K562 (cell line): Measurements from ENCODE around the gene SLC44A2. TPM values are rescaled to one million over a fixed set of nuclear protein-coding genes. Genes with fewer than 3 reads are reported as not detected.
A peak's percentile ranks its signal among the peaks of the same experiment; 100 is the strongest.

Experiments used
- ATAC-seq: fragments of 200-7000 bp; cut with Tn5 transposase; 3 replicates; pipeline ENCODE4 v1.9.1; 2020; ENCODE audit warnings: moderate library complexity
- BruUV-seq: library from RNA; stranded (reverse); fragments of 400-500 nt; replicated peaks from 2 replicates; lab custom pipeline; 2021; lab: Mats Ljungman, UMichigan
- CTCF ChIA-PET: fragments of 300-600 bp; formaldehyde crosslinking; extraction: SDS; loops from one replicate; lab custom pipeline; 2021; ENCODE audit warnings: low intra/inter-chr PET ratio; lab: Yijun Ruan, JAX
- POLR2A ChIA-PET: fragments of 300-600, 350-650 bp; sonication (Branson Sonifier 250); formaldehyde crosslinking; extraction: SDS; loops from one replicate; lab custom pipeline; 2021; ENCODE audit warnings: antibody characterized with exemption, inconsistent platforms; lab: Yijun Ruan, JAX
- DNase-seq, 4 experiments: peaks; one replicate each; pipeline versions ENCODE4 v3.0.0 to v3.0.0-alpha.2; 2011 to 2018; ENCODE audit warnings: low spot score in 3 of 4, mixed read lengths in 3 of 4; ENCODE audit errors: extremely low read depth in 1 of 4
- FAIRE-seq: peaks from 2 replicates; lab custom pipeline; 2011; peaks lifted over from hg19 to GRCh38; lab: Jason Lieb, UNC
- H2AFZ ChIP-seq: 2 replicates; pipeline ENCODE4 v1.6.0; 2011; ENCODE audit warnings: low read depth, low read length, control low read depth, inconsistent platforms
- H3K27ac ChIP-seq: fragments of 200-600 bp; 3 replicates; pipeline ENCODE4 v1.8.0; 2011; ENCODE audit warnings: low read depth, mild to moderate bottlenecking, control low read depth, inconsistent platforms, low read length, moderate library complexity, mixed read lengths; ENCODE audit errors: extremely low read depth
- H3K27me3 ChIP-seq, 2 experiments: fragments of 300-600 bp in 1 of 2; 2 replicates in 1 of 2; 3 replicates in 1 of 2; pipeline versions ENCODE4 v1.6.0 to v1.8.0; 2011; ENCODE audit warnings: inconsistent platforms in 2 of 2, low read length in 2 of 2, mild to moderate bottlenecking in 1 of 2, mixed read lengths in 1 of 2, moderate library complexity in 1 of 2; ENCODE audit not compliant: control insufficient read depth in 2 of 2, insufficient read depth in 2 of 2
- H3K36me3 ChIP-seq: fragments of 300-600 bp; 3 replicates; pipeline ENCODE4 v1.8.0; 2011; ENCODE audit warnings: mild to moderate bottlenecking, low read length, inconsistent platforms; ENCODE audit not compliant: control insufficient read depth, insufficient read depth
- H3K4me1 ChIP-seq, 2 experiments: fragments of 200-600 bp in 1 of 2; replicated peaks in 1 of 2; 2 replicates in 1 of 2; 3 replicates in 1 of 2; pipeline versions ENCODE4 v1.5.1 to v1.8.0; 2011; ENCODE audit warnings: inconsistent platforms in 2 of 2, low read length in 2 of 2, mild to moderate bottlenecking in 1 of 2, mixed read lengths in 1 of 2, moderate library complexity in 1 of 2; ENCODE audit not compliant: control insufficient read depth in 2 of 2, insufficient read depth in 2 of 2
- H3K4me2 ChIP-seq: 2 replicates; pipeline ENCODE4 v1.6.1; 2011; ENCODE audit warnings: low read length, control low read depth, inconsistent platforms, mixed read lengths; ENCODE audit not compliant: insufficient read depth
- H3K4me3 ChIP-seq: fragments of 200-600 bp; sonication (generic), shearing (Covaris generic); 2 replicates; pipeline ENCODE4 v1.5.1; 2016; ENCODE audit warnings: control low read depth, inconsistent platforms
- H3K79me2 ChIP-seq: fragments of 200-600 bp; 3 replicates; pipeline ENCODE4 v1.8.0; 2011; ENCODE audit warnings: low read length, inconsistent platforms; ENCODE audit not compliant: control insufficient read depth, insufficient read depth
- H3K9ac ChIP-seq, 2 experiments: 2 replicates each; pipeline versions ENCODE4 v1.6.0 to v1.6.1; 2011; ENCODE audit warnings: low read depth in 2 of 2, low read length in 2 of 2, control low read depth in 1 of 2, inconsistent platforms in 1 of 2, mild to moderate bottlenecking in 1 of 2, mixed read lengths in 1 of 2; ENCODE audit not compliant: insufficient read depth in 1 of 2
- H3K9me1 ChIP-seq: one replicate; pipeline ENCODE4 v1.6.0; 2011; ENCODE audit warnings: inconsistent platforms, mild to moderate bottlenecking, low read length, moderate library complexity; ENCODE audit not compliant: control insufficient read depth, insufficient read depth
- H3K9me3 ChIP-seq: replicated peaks from 2 replicates; pipeline ENCODE4 v1.5.1; 2011; ENCODE audit warnings: low read depth, low read length, inconsistent platforms; ENCODE audit not compliant: control insufficient read depth, insufficient read depth
- H4K20me1 ChIP-seq: replicated peaks from 2 replicates; pipeline ENCODE4 v1.6.1; 2011; ENCODE audit warnings: low read length, inconsistent platforms, mixed read lengths; ENCODE audit not compliant: control insufficient read depth, insufficient read depth
- BRD4 ChIP-seq: fragments of 200-600 bp; sonication (generic); IDR thresholded peaks from 2 replicates; pipeline ENCODE4 v1.6.1; 2017; ENCODE audit warnings: inconsistent platforms
- CAMTA2 ChIP-seq: fragments of 250-450 bp; sonication (Bioruptor Pico); conservative IDR thresholded peaks from 2 replicates; pipeline ENCODE4 v1.5.1; 2022
- JUND ChIP-seq, 2 experiments: IDR thresholded peaks; 2 replicates in 1 of 2; 3 replicates in 1 of 2; pipeline ENCODE4 v1.6.1; 2011; ENCODE audit warnings: borderline replicate concordance in 2 of 2, low read depth in 2 of 2, low read length in 2 of 2, improper control_type of control experiment in 1 of 2, missing biosample characterization in 1 of 2, missing genetic modification characterization in 1 of 2, missing genetic modification reagents in 1 of 2
- KDM5B ChIP-seq: fragments of 200-600 bp; sonication (generic); IDR thresholded peaks from 2 replicates; pipeline ENCODE4 v1.6.1; 2012; ENCODE audit warnings: low read depth, mild to moderate bottlenecking, moderate library complexity, low read length, control low read depth, inconsistent platforms; ENCODE audit not compliant: insufficient replicate concordance
- RAD51 ChIP-seq: fragments of 450-650 bp; IDR thresholded peaks from 2 replicates; pipeline ENCODE4 v1.7.1; 2016; ENCODE audit warnings: low read depth, mild to moderate bottlenecking, borderline replicate concordance
- RBFOX2 ChIP-seq: fragments of 200-400 bp; formaldehyde crosslinking; IDR thresholded peaks from 2 replicates; pipeline ENCODE4 v1.6.1; 2017; ENCODE audit warnings: low read depth, mild to moderate bottlenecking, low read length, moderate library complexity
- ZNF263 ChIP-seq: sonication (generic); formaldehyde crosslinking; IDR thresholded peaks from 2 replicates; pipeline ENCODE4 v1.8.0; 2022; ENCODE audit warnings: mild to moderate bottlenecking, missing genetic modification reagents, borderline replicate concordance
- ZNF76 ChIP-seq: fragments of 250-450 bp; sonication (Bioruptor Pico); IDR thresholded peaks from 2 replicates; pipeline ENCODE4 v1.4.0; 2020; ENCODE audit warnings: mild to moderate bottlenecking, moderate library complexity, borderline replicate concordance
- WGBS: fragments of 100-300 bp; shearing (Covaris generic); methylation state at CpG from one replicate; pipeline ENCODE4 v1.1.6; 2016; ENCODE audit warnings: low coverage, mixed read lengths; ENCODE audit not compliant: insufficient coverage; ENCODE audit errors: missing lambda C conversion rate; 5-methylcytosine and 5-hydroxymethylcytosine counted together
- in situ Hi-C: fragments of 300-500 bp; cut with MboI; formaldehyde crosslinking; loops from 4 replicates; pipeline ENCODE4 v1.15.0; 2018; ENCODE audit warnings: inconsistent platforms, mixed read lengths
- intact Hi-C: fragments of 100-400 bp; cut with micrococcal nuclease; formaldehyde crosslinking; loops from 2 replicates; pipeline ENCODE4 v1.14.2; 2022
- polyA plus RNA-seq, 8 experiments: library from polyadenylated mRNA; depleted of rRNA in 4 of 8; stranded (reverse) in 5 of 8; unstranded in 3 of 8; fragments of >200 nt; fragmentation: Nextera tagmentation in 2 of 8; fragmentation: Illumina TruSeq in 1 of 8; extraction: Ambion mirVana in 2 of 8; extraction: Trizol in 1 of 8; gene quantifications; 2 replicates each; pipeline versions ENCODE4 v1.2.1 to v1.2.3, GENCODE V29; 2011 to 2014; ENCODE audit warnings: inconsistent platforms in 1 of 8, missing spikeins in 1 of 8
- total RNA-seq, 7 experiments: library from RNA; depleted of rRNA in 6 of 7; stranded (reverse); fragments of >200 nt in 6 of 7; fragmentation: Illumina TruSeq in 2 of 7; extraction: Trizol in 2 of 7; gene quantifications; 2 replicates each; pipeline versions ENCODE4 v1.2.1 to v1.2.3, GENCODE V29; 2011 to 2021; ENCODE audit warnings: low replicate concordance in 1 of 7

SLC44A2 gene
- total and polyA plus RNA-seq, 9 of the 15 experiments (the other 6 are each of a cell fraction or from before 2014, with no cell fraction given): 1.1 to 34.2 (median 8.1) TPM

DNA sequence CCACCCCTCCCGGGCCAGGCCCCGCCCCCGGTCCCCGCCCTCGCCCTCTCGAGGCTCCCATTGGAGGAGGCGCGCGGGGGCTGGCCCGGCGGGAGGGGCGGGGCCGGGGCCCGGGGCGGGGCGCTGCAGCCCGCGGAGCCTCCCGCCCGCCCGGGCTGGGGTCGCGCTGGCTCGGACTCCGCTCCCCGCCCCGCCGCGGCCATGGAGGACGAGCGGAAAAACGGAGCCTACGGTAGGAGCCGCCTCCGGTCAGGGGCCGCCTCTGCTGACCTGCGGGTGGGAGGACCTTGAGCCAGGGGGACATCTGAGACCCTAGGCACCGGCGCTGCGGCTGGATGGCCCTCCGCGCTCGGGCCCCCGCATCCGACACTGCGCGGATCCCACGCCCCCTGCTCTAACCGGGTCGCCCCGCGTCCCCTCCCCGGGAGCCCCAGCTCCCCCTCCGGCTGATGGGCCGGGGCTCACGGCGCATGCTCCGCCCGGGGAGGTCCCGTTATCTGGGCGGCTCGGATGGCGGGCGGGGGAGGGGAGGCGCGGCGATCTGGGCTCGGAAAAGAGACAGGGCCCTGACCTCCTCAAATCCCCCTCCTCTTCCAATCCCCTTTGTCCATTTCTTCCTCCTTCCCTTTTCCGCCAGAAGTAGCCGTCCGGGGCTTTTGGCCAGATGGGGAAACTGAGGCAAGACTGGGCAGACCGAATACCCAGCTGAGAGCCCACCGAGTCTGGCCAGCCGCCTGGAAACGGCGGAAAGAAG, 22.8 kb upstream of the SLC44A2 start (continued):
- TF ChIP-seq ZNF263 (CRISPR knock-in tag) (0 out of 2 replicates have a peak, but pooled peaks have one; percentile 11), JUND (IDR thresholded peaks at IDR 0.05; ENCODE audit: borderline replicate concordance, low read depth, low read length) (no peak), JUND (tag; IDR thresholded peaks at IDR 0.05; ENCODE audit: borderline replicate concordance, low read depth, low read length) (no peak; the same call in 2 of the 3 replicates), CAMTA2 (CRISPR knock-in tag) (no peak)

DNA sequence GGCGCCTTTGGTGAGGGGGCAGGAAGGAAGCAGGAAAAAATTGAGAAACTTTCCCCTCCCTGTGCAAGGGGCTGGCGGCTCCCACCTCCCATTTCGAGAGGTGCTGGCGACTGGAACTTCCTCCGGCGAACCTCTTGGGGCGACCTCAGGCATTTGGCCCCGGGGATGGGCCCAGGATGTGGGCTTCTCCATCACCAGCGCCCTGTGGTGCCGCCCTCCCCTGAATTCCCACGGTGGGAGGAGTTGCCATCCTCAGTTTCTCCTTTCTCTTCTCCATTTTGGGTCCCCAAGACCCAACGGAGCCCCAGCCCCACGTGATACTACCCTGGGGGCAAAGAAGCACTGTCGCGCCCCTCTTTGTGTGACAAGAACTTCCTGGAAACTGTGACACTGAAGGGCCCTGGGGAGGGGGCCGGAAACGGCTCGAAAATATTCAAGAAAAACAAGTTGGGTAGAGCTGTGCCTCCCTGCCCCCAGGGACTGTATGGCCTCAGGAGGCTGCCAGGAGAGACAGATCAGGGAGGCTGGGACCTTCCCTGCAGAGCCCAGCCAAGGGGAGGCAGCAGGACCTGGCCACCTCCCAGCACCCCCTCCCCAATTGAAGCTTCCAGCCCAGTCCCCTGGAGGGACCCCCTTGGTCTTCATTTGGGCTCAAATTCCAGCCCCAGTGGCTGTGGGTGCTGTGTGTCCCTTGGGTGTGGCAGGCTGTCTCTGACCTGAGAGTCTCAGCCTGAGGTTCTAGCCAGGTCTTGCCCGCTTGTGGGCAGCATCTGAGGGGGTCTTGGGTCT, 22.1 kb upstream of the SLC44A2 start:
- peak overlapping the region; percentile 98 for H3K4me3 ChIP-seq
- POLR2A ChIA-PET: interaction anchor here (0.7 to 2.3 kb wide), 5 partner anchors 13 to 103 kb away, joined by 3 to 18 read pairs (median 6); no protein-coding TSS in a partner anchor
- peak overlapping the region; percentile 91 for H3K27ac ChIP-seq
- no peaks in the 10 kb centered on the region for H4K20me1 ChIP-seq
- CTCF ChIA-PET: no interaction called here
- H3K36me3 ChIP-seq: no peaks in the 10 kb centered on the region
- peaks cover 27% of the 10 kb centered on the region for H3K79me2 ChIP-seq
- H3K9me3 ChIP-seq: no peaks in the 10 kb centered on the region
- 11% methylated on average over 13 of the region's 19 CpGs for WGBS
- in situ Hi-C loops: no loop called here
- no peaks in the 10 kb centered on the region for H3K9me1 ChIP-seq
- ATAC-seq (peak; percentile 50), FAIRE-seq (peak; percentile 19), DNase-seq (peak; percentile 44 to 64 (median 56))
- peaks cover 24 to 27% of the 10 kb centered on the region in 2 experiments for H3K4me1 ChIP-seq
- H2AFZ ChIP-seq: peak overlapping the region; percentile 96
- peak overlapping the region; percentile 90 to 95 for H3K9ac ChIP-seq
- peak overlapping the region; percentile 96 for H3K4me2 ChIP-seq
- BruUV-seq: TSS peak; percentile 72
- peaks cover 2 to 4% of the 10 kb centered on the region in 2 experiments; a peak in 2 of 5 replicates for H3K27me3 ChIP-seq
- intact Hi-C loops: loop anchor here (2.0 kb wide), 1 partner anchor 14 kb away; no protein-coding TSS in a partner anchor
- TF ChIP-seq KDM5B: peak; percentile 42
- TF ChIP-seq RBFOX2: peak; percentile 65; the same call in 1 of the 2 replicates
- 0 out of 2 replicates have a peak, but pooled peaks have one; percentile 26 for TF ChIP-seq BRD4
- no peak for TF ChIP-seq ZNF76 (CRISPR knock-in tag)
- TF ChIP-seq RAD51: 0 out of 2 replicates have a peak, but pooled peaks have one; percentile 10
